GM10266 (cell line): ENCODE measurements around the gene MEP1A.

Experiments used
- DNase-seq: peaks from one replicate; pipeline ENCODE4 v3.0.0; 2012; ENCODE audit errors: extremely low spot score
- CTCF ChIP-seq: IDR thresholded peaks from 2 replicates; pipeline ENCODE4 v1.5.1; 2012; ENCODE audit warnings: mild to moderate bottlenecking, low read depth; ENCODE audit not compliant: control insufficient read depth, insufficient read depth; ENCODE audit errors: missing control alignments

Gene MEP1A

GRCh38 chr6:46781478-46782378 lies 11.5 kb upstream of the MEP1A start:
- TF ChIP-seq CTCF: peak; percentile 47
- peak; percentile 27 for DNase-seq

GRCh38 chr6:46784535-46784934 lies 8.7 kb upstream of the MEP1A start:
- DNase-seq: no peak
- TF ChIP-seq CTCF: no peak

GRCh38 chr6:46787871-46788540 lies 5.2 kb upstream of the MEP1A start:
- no peak for DNase-seq
- no peak for TF ChIP-seq CTCF

- no peak for TF ChIP-seq CTCF
These were observed 4.4 kb upstream of the MEP1A start for GRCh38 chr6:46788791-46789190.

GRCh38 chr6:46789434-46790354 lies 3.5 kb upstream of the MEP1A start:
- no peak for TF ChIP-seq CTCF
- no peak for DNase-seq

More at GRCh38 chr6:46788791-46789190, 4.4 kb upstream of the MEP1A start:
- no peak for DNase-seq

DNA sequence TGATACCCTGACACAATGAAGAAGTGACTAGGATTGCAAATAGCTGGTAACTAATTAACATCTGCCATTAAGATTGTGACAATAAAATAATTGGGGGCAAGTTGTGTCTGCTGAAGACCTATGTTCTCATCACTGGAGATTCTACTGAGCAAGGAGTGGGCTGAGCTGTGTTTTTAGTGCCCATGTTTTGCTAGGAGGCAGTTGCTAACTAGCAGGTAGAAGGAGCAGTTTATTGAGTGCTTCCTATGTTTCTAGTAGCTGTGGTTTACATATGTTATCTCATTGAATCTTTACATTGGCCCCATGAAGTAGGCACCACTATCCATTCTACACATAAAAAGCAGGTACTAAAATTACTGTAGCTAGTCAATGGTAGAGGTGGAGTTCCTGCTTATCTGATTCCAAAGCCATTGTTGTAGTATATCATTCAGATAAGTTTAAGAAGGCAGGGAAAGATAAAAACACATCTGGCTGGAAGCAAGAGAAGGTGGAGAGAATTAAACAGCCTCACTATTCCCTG lies 2.8 kb upstream of the MEP1A start:
- DNase-seq: no peak
- no peak for TF ChIP-seq CTCF
